Fibroblast of peridontal ligament (primary cell): ENCODE data around the gene MYO9A.
A peak's percentile ranks its signal among the peaks of the same experiment; 100 is the strongest.
"Not testable (repeated sequence)": the region's sequence is repeated elsewhere in the genome, so short reads cannot be mapped to it uniquely, and the experiment has no call there.

Source experiments
- DNase-seq: peaks from one replicate; pipeline ENCODE4 v3.0.0-alpha.2; 2010; ENCODE audit errors: extremely low read depth

Gene MYO9A

GRCh38 chr15:72140088-72140487 is 22.1 kb upstream of the MYO9A start:
- no peak for DNase-seq

DNA sequence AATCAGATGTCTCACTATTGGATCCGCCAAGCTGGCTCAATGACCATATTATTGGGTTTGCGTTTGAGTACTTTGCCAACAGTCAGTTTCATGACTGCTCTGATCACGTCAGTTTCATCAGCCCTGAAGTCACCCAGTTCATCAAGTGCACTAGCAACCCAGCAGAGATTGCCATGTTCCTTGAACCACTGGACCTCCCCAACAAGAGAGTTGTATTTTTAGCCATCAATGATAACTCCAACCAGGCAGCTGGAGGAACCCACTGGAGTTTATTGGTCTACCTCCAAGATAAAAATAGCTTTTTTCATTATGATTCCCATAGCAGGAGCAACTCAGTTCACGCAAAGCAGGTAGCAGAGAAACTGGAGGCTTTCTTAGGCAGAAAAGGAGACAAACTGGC is 21.7 kb upstream of the MYO9A start:
- no peak for DNase-seq

DNA sequence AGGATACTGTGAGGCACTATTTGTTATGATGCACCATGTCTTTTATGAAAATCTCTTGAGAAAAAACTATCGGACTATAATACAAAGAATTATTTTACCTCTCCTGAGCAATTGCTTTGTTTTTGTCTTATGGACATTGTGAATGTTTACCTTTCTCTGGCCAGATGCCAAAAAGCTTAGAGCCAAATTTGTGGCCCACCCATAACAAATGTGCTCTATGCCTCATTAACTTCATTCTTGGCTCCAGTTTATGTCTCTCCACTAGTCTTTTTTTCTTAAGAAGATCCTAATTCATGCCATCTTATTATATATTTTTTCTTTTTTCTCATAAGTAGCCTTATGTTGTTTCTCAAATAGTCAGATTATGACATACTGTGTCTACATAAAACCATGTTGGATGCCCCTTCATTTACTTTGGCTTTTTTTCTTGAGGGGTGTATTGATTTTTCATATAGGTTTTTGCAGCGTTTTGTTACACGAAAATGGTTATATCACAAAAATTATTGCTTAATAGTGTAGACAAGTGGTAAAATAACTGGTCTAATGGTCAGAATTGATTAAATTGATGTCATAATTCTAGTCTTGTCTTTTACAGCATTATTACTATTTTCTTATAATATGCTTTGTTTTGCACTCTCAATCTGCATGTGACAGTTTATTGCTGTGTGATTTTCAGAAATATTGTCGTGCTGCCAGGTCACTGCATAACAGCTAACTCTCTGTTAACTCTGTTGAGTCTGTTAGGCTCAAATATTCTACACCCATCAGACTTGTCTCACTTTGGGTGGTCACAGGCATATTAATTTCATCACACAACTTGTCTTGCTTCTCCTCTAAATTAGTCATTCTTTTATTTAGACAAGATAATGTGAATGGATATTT is 18.5 kb upstream of the MYO9A start:
- DNase-seq, result no peak

GRCh38 chr15:72135719-72136118 is 17.8 kb upstream of the MYO9A start:
- peak; percentile 26 for DNase-seq

- DNase-seq, result no peak
These were observed 15.3 kb upstream of the MYO9A start for GRCh38 chr15:72133211-72133610.

- DNase-seq, result no peak
These were observed 14.0 kb upstream of the MYO9A start for GRCh38 chr15:72131922-72132321.

DNA sequence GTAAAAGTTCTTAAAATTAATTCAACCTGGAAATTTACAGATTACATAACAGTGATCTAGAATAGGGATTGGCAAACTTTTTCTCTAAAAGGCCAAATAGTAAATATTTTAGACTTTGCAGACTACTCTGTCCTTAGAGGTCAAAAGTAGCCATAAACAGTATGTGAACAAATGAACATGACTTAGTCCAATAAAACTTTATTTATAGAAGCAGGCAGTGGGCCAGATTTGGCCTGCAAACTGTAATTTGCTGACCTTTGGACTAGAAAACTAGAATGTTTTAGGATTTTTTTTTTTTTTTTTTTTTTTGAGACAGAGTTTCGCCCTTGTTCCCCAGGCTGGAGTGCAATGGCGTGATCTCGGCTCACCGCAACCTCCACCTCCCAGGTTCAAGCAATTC is 12.3 kb upstream of the MYO9A start:
- DNase-seq, result no peak

DNA sequence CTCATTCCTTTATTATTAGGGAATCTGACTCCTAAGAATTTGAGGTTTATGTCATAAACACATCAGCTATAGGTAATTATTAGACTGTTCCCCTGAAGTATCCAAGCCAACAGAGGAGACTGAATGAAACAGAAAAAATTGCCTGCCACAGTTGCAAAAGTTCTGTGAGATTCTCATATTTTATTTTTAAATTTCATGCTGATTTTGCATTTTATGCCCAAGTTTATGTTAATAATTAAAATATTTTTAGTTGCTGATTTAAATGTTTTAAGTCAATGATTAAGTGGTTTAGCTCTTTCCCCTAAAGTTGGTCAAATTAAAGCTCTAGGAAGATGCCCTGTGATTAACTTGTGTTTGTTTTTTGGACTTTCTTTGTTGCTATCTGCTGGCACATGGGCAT is 10.4 kb upstream of the MYO9A start:
- no peak for DNase-seq

DNA sequence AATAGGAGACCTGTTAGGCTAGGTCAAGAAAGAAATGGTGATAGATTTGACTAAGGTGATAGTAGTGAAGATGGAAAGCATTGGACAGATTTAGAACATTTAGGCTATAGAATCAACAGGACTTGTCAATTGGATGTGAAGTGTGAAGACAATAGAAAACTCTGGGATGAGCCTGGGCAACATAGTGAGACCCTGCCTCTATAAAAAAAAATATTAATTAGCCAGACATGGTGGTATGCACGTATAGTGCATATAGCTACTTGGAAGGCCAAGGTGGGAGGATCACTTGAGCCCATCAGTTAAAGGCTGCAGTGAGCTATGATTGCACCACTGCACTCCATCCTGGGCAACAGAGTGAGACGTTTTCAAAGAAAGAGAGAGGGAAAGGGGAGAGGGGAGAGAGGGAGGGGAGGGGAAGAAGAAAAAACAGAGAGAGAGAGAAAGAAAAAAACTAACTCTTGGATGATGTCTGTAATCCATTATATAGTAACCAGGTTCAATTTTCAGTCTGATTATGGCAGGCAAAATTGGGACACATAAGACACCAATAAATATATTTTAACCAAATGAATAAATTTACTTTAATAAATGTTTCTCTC is 9.9 kb upstream of the MYO9A start:
- no peak for DNase-seq

DNA sequence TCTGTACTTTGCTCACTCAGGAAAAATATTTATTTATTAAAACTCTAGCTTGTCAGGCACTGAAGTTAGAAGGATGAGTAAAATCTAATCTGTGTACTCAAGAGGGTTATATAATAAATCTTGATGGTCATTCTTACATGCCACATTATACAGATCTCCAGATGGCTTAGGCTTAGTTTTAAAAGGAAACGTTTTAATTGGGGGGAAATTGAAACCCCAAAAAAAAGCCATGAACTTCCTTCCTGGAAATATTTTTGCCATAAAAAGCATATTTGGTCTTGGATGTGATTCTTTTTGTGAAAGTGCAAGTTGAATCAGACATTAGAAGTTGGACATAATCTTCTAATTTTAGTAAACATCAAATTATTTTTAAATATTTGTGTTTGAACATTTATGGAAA is 6.3 kb upstream of the MYO9A start:
- DNase-seq, result no peak

GRCh38 chr15:72117486-72118016 is 399 bp downstream of the MYO9A start:
- DNase-seq, result peak; percentile 64

GRCh38 chr15:72116731-72117485 is 1.0 kb downstream of the MYO9A start:
- DNase-seq, result peak; percentile 37

DNA sequence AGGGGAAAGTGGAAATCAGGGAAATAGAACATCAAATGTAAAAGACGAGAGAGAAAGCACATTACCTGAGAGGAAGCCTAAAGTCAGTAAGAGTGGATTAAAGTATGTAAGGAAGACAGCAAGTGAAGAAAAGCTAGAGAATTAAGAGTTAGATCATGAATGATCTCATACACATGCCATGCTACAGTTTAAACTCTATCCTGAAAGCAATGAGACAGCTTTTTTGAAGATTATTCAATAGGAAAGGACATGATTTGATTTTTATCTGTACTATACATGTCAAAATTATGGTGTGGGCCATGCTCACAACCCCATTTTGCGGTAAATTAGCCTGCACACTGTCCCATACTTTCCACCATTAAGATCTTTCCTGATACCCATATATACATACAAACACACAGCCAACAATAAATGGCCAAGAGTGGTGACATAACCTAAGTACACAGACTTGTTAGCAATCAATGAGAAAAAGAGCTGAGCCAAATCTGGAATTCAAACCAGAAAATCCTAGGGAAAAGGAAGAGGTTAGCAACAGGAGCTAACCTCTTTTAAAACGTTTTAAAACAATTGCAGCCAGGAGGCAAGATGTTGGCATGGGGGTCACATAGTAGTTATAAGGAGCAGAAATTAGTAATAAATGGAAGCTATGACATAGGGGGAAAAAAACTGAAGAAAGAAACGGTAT is 4.5 kb downstream of the MYO9A start:
- peak; percentile 35 for DNase-seq

GRCh38 chr15:72112805-72113204 is 5.1 kb downstream of the MYO9A start:
- no peak for DNase-seq

DNA sequence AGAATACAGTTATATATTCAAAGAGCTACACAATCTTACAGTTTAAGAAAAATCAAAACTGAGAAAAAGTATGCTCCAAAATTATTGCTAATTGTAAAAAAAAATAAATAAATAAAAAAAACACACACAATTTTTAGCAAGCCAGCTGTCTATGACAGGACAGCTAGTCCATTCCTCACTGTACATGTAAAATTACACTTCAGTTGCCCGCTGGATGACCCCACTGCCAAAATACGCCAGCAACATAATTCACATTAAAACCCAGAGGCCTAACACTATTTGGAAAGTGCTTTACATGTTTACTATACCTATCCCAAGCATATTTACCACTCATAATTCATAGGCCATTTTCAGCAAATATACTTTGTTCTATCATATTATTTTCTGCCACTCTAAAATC is 5.8 kb downstream of the MYO9A start:
- DNase-seq, result peak; percentile 52

- peak; percentile 19 for DNase-seq
These were observed 7.6 kb downstream of the MYO9A start for GRCh38 chr15:72110355-72110754.

DNA sequence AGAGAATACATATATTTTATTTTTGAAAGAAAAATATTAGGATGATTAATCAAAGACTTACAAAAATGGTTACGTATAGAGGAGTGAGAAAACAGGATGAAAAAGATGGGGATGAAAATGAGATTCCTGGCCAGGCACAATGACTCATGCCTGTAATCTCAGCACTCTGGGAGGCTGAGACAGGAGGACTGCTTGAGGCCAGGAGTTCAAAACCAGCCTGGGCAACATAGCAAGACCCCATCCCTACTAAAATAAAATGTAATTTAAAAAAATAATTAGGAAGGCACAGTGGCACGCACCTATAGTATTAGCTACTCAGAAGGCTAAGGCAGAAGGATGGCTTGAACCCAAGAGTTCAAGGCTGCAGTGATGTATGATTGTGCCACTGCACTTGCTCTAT is 11.9 kb downstream of the MYO9A start:
- DNase-seq, result no peak

- DNase-seq, result no peak
These were observed 12.8 kb downstream of the MYO9A start for GRCh38 chr15:72105111-72105510.

DNA sequence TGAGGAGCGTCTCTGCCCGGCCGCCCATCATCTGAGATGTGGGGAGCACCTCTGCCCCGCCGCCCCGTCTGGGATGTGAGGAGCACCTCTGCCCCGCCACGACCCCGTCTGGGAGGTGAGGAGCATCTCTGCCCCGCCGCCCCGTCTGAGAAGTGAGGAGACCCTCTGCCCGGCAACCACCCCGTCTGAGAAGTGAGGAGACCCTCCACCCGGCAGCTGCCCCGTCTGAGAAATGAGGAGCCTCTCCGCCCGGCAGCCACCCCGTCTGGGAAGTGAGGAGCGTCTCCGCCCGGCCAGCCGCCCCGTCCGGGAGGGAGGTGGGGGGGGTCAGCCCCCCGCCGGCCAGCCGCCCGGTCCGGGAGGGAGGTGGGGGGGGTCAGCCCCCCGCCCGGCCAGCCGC is 17.4 kb downstream of the MYO9A start:
- DNase-seq, result not testable (repeated sequence)

DNA sequence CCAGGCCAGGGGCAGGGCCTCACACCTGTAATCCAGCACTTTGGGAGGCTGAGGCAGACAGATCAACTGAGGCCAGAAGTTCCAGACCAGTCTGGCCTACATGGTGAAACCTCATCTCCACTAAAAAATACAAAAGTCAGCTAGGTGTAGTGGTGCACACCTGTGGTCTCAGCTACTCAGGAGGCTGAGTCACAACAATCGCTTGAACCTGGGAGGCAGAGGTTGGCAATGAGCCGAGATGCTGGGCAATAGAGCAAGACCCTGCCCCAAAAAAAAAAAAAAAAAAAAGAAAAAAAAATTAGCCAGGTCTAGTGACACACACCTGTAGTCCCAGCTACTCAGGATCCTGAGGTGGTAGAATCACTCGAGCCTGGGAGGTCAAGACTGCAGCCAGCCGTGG is 18.8 kb downstream of the MYO9A start:
- DNase-seq, result no peak

DNA sequence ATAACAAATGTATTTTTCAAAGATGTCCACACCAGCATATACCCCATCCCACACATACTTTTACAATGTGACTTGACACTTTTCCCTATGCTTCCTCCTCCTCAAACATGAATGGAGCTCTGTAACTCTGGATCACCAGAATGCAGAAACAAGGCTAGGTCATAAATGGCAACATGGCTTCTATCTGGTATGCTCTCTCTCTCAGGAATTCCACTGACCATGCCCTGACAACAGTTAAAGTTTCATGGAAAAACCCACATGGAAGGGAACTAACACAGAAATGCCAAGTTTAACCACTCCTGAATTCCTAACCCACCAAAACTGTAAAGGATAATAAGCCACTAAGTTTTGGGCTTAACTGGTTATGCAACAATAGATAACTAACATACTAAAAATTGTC is 19.9 kb downstream of the MYO9A start:
- DNase-seq, result peak; percentile 58

GRCh38 chr15:72096796-72097195 is 21.2 kb downstream of the MYO9A start:
- DNase-seq, result no peak
